SK-N-DZ (cell line): ENCODE measurements around the gene SETMAR. TPM values are rescaled to one million over a fixed set of nuclear protein-coding genes. Genes with fewer than 3 reads are reported as not detected.
A peak's percentile ranks its signal among the peaks of the same experiment; 100 is the strongest.
"Not testable (repeated sequence)": the region's sequence is repeated elsewhere in the genome, so short reads cannot be mapped to it uniquely, and the experiment has no call there.

Source experiments
- DNase-seq: peaks from one replicate; pipeline ENCODE4 v3.0.0-alpha.2; 2015; ENCODE audit warnings: low spot score
- polyA plus RNA-seq, 2 experiments: library from polyadenylated mRNA; depleted of rRNA; stranded (reverse); fragments of >200 nt; gene quantifications; 2 replicates each; pipeline ENCODE4 v1.2.3, GENCODE V29; 2014

The SETMAR gene
- 46.6 and 54.0 TPM in 2 replicates for polyA plus RNA-seq (2014; cell fraction: cytosol; rRNA removed)
- 31.1 and 43.5 TPM in 2 replicates for polyA plus RNA-seq (2014; cell fraction: nucleus; rRNA removed)

DNA sequence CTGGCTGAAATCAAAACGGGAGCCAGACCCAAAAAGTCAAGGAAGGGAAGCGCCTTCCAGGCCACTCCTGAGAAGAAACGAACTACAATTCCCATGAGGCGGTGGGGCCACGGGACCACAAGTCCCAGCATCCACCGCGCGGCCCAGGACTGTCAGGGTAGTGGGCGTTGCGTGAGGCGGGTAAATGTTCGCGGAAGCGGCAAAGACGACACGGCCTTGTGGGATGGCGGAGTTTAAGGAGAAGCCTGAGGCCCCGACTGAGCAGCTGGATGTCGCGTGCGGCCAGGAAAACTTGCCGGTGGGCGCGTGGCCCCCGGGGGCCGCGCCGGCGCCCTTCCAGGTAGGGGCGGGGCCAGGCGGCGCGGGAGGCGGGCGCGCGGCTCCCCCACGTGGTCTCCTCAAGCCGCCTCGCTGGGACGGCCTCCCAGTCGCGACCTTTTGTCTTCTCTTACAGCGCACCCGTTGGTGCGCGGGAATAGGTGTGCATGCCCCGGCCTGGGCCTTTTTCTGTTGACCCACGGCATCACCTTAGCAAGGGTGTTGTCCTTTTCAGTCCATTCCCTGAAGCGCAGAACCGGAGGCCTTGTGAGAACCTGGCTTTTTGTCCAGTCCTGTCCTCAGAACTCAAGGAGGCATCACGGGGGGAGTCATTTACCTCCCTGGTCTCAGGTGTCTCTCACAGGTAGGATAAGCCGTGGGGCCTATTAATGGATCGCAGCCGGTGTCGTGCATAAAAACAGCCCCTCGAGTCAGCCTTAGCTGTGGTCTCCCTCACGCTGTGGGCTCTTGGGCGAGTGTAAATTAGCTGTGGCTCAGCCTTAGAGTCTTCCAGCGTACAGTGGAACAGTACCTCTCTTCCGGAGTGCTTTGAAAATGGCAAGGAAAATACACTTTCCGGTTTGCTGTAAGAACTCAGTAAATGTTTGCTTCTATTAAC is at the start of gene SETMAR:
Gene SETMAR, plus strand, starts transcription at position 183 of the 937 bp plus-strand sequence. Its CDS starts 2 bp downstream, at position 185.
- peak; percentile 96 for DNase-seq

DNA sequence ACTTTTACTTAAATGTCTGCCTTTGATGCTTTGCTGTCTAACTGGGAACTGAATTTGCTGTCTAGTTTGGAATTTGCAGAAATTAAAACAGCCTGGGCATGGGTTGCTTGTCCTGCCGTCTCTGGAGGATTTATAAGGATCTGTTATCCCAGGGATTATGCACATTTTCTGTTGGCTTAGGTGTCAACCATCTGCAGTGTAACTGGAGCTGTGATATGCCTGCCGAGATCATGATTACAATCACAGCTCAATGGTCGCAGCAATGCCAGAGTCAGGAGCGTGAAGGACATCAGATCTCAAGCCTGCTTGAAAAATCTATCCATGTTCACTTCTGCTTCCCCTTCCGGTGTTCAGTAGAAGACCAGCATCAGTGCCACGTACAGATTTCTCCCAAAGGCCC is 41.8 kb upstream of the SETMAR start:
- peak; percentile 22 for DNase-seq

DNA sequence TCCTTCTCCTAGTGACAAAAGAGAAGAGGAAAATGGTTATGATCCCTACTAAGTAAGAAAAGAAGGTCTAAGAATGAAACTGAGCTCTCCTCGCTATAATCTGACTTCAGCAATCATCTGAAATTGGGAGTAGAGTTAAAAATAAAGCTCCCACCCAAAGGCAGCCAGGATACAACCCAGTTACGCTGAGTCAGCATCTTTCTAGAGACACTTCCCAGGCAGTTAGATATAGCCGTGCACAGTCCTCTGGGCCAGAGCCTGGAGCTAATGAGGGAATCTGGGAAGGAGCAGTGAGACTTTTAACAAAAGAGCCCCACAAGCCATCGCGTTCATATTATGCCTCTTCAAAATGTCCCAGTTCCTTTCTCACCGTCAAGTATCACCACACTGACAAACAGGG is 39.1 kb upstream of the SETMAR start:
- DNase-seq = no peak

DNA sequence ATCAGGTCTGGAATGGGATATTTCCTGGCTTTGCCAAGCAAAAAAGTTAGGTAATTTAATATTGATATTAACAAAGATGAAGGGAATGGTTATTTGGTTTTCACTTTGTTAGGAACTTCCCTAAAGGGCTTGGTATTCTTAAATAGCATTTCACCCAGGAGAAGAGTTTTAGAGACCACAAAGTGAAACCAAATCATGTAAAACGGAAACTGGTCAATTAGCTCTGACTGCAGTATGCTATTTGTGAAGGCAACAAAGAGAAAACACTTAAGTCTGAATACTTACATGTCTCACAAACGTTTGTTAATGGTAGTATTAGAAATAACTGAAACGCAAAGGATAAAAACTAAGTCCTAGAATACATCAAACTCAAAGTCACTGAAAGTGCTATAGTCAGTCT is 32.4 kb upstream of the SETMAR start:
- DNase-seq = no peak

DNA sequence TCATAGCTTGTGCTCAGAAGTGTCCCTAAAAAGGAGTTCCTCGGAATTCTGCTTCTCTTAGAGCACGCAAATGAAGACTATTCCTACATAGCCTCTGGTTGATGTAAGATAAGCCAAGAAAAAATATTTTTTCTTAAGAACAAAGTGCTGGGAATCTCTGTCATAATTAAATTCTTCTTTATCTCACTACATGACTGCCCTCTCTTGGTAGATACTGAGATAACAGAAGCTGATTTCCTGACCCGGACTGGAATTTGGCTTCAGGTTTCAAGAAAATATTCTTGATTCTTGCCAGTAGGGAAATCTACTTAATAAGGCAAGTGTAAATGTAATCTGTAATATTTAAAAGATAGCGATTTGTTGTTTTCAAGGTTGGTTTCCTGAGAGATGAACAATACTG is 31.3 kb upstream of the SETMAR start:
- DNase-seq = peak; percentile 65

DNA sequence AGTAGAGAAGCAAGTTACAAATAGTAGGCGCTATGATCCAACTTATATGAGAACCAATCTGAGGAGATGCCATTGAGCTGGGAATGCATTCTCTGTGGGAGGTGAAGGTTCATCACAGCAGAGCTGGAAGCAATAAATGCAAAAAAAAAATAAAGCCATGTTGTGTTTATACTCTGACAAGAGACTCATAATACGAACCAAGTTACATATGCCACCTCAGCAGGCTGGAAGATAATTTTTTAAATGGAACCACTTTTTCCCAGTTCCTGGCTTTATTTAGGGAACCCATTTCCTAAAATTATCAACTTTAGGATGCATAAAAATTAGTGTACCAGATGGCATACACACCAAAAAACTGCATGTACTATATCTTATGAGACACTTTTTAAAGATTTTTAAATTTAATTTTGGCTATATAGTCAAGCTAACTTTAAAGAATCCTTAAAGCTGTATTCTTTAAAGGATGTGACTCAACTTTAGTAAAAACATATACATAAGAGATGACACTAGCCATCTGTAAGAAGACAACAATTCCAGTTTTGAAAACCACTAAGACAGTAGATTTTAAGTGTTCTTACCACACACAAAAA is 23.6 kb upstream of the SETMAR start:
- no peak for DNase-seq

DNA sequence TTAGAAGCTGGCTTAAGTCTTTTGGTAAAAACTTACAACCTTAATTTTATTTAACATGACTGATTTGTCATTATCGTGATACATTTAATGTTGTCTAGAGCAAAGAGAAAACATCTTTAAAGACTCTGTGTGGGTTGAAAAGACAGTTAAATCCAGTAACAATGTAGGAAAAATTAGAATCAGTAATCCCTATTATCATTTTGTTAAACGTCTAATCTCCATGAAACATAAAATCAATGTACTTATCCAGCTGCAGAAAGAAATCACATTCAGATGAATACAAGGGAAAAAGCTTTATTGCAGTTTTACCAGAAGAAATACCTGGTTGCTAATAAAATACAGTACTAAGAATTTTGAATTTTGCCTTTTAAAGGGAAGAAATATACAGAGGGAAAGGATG is 21.2 kb upstream of the SETMAR start:
- DNase-seq = no peak

DNA sequence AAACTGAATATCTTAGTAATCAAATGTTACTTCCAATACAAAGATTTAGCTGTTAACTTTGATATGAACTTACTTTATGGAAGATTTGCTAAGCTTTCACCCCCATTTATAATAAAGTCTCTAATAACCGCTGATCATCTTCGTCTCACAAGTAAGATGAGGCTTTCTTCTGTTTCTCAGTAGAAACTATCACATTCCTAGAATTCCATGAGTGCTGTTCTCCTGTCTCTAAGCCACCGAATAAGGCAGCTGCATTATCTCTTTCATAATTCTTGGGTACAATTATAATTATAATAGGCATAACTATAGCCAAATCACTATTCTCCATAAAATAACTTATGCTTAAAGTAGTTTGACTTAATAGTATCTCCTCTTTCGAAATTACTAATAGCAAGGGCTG is 18.3 kb upstream of the SETMAR start:
- no peak for DNase-seq

DNA sequence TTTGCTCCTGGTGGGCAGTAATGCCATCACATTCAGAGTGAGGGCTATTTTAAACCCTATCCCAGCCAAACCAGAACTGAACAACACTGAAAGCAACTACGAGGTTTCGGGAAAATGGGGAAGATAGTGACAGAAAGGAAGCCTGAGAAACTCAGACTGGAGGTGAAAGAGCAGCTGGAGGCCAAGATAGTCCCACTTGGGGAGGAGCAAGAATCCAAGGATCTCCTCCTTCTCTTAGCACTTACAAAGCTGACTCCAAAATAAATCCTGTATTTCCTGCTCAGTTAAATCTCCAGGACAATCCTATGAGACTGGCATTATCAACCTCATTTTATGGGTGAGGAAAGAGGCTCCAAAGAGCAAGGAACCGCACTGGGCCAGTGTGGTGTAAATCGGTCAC is 14.1 kb upstream of the SETMAR start:
- DNase-seq = no peak

DNA sequence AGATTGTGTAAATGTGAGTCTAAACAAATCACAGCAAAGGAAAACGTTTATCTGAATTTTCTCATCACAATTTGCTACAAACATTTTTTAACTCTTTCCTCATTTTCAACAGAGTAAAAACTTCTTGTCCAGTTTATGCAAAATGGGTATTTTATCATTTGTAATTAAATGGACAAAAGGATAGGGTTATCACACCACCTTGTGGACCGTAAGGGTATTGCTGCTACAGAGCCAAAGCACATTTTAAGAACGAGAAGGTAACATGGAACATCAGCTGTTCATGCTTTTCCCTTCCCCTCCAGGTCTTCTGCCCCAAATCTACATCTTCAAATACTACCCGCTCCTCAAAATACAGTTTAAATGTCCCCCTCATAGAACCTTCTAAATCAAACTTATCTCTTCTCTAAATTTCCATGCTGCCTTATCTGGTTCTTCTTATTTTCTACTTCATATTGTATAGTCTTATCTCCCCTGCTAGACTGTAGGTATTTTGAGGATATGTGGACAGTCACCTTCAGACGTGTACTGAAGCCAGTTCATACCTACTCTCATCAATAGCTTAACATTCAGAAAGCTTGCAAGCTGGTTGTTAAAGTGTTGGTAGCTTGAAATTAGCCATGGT is 12.8 kb upstream of the SETMAR start:
- DNase-seq = peak; percentile 69

DNA sequence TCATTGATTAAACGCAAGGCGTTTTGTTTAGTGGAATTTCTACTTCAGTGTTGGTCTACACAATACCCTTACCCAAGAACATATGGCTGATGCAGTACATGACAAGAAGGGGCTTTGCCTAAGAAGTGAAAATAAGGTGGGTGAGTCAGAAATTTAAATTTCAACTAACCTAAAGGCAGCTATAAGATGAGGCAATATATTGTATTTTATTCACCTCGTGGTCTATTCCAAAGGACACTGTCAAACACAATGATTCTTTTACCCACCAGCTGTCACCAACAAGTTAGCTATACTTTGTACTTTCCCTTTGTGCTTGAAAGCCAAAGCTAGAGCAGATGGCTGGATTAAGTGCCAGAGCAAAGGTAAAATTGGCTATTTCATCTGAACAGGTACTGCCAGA is 10.9 kb upstream of the SETMAR start:
- no peak for DNase-seq

DNA sequence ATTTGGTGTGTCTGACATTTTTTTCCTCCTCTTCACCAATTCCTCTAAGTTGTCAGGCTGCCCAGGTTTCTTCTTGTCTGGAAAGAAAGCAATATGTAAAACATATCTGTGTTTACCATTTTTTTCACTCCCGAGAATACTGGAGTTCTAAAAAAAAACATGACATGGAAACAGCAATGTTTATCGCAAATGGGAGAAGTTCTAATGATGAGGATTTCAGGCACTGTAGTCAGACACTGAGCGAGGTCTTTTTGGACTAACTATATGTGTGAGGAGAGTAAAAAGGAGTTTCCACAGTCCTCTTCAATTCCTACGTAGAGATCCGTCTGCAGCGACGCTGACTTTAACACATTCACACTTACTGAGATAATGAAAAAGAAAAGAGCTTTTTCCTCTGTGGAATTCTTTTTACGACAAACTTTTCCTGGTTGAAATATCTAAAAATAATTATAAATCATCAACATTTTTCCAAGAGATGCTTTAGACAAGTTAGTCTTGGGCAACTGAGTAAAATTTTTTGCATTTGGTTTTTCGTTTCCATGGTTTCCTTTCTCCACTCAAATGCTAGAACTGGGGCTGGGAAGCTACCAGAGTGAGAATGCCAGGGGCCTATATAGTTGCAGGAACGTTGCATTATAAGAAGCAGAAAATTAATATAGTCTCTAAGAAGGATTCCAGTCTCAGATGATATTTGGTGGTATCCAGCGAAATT is 8.4 kb upstream of the SETMAR start:
- no peak for DNase-seq

DNA sequence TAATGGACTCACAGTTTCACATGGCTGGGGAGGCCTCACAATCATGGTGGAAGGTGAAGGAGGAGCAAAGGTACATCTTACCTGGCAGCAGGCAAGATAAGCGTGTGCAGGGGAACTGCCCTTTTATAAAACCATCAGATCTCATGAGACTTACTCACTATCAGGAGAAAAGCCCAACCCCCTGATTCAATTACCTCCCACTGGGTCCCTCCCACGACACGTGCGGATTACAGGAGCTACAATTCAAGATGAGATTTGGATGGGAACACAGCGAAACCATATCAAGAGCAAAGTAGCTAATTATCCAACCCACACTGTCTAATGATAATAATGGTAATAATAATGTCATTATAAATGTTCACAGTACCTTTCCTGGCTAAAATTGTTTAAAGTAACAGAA is 6.7 kb upstream of the SETMAR start:
- DNase-seq = not testable (repeated sequence)

DNA sequence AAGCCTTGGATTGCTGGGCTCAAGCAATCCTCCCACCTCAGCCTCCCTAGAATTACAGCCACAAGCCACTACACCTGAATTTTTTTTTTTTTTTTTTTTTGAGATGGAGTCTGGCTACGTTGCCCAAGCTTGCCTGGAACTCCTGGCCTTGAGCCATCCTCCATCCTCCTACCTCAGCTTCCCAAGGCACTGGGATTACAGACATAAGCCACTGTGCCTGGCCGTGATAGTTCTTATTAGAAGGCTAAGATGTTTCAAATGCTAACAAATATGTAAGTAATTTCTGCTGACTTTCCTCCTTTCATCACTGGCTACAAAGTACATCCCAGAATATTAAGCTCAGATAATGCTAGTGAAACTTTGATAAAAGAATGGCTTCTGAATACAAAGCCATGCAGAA is 5.7 kb upstream of the SETMAR start:
- no peak for DNase-seq

DNA sequence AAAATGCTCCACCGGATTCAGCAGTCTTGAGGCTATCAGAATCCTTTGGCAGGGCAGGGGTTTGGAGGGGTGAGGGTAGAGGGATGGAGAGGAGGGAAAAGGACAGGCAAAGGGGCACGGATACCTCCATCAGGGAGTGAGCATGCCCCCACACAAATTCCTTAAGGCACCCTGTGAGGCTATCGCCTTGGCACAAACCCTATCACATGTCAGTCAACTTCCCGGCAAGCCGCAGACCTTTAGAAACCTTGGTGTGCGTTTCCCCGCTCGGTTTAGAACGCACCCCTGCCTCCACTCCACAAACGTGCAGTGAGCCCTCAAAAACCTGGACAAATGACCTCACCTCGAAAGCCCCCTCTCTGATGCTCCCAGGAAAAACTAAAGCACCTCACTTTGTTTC is 422 bp upstream of the SETMAR start:
- DNase-seq = no peak

DNA sequence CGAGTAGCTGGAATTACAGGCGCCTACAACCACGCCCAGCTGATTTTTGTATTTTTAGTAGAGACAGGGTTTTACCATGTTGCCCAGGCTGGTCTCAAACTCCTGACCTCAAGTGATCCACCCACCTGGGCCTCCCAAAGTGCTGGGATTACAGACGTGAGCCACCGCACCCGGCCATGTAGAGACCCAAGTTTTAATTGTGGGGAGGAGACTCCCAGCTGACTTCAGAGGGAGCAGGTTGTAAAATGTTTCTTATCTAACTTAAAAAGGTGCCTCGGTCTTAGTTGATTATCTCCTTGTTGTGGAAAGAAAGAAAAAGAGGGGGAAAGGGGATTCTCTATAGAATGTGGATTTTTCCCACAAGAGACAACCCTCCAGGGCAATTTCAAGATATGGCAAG is 2.0 kb downstream of the SETMAR start:
- not testable (repeated sequence) for DNase-seq

DNA sequence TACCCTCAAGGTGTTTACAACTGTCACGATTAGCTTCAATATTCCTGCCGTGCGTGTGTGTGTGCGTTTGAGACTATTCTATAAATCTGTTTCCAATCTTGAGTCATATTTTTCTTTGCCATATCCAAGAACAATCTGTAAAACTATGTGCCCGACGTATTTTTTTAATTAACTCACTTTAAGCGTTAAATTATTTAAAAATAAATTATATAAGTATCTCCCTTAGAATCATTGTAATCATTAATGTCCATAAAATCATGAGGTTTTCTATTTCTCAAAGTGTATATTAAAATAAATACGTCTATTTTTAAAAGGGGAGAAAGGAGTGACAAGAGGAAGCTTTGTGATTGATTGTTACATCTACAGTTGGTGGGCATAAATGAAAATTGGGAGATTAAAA is 2.9 kb downstream of the SETMAR start:
- no peak for DNase-seq

DNA sequence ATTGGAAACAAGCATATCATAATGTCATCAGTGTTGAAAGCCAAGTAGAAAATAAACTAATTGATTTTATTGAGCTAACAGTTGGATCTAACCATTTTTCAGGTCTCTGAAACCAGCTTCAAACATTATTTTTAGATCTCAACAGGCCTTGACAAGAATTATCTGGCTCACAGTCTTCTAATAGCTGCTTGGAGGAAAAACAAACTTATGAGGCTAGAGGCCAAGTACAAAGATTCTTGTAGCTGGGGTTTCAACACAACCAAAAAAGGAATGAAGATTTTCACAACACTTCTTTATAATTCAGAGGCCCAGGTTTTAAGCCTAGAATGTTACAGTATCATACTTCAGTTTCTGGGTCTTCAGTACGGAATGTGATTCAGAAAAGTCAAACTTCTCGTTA is 3.7 kb downstream of the SETMAR start:
- DNase-seq = no peak

DNA sequence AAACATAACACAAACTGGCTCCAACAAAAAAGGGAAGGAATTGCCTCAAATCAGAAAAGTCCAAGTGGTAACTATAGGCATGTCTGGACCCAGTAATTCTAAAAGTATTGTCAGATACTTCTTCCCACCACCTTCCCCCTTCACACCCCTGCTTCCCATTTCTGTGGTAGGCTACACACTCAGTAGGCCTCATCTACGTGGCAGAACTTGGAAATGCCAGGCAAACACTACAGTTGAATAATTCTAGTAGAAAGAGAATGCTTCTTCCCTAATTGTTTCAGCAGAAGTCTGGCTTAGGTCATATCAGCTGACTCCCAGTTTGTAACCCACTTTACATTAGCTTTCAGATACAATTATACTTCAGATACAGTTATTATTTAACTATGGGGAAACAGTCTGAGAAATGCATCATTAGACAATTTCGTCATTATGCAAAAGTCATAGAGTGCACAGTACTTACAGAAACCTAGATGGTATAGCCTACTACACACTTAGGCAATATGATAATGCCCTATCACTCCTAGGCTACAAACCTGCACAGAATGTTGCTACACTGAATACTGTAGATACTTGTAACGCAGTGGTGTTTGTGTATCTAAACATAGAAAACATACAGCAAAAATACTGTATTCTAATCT is 6.4 kb downstream of the SETMAR start:
- DNase-seq = no peak

DNA sequence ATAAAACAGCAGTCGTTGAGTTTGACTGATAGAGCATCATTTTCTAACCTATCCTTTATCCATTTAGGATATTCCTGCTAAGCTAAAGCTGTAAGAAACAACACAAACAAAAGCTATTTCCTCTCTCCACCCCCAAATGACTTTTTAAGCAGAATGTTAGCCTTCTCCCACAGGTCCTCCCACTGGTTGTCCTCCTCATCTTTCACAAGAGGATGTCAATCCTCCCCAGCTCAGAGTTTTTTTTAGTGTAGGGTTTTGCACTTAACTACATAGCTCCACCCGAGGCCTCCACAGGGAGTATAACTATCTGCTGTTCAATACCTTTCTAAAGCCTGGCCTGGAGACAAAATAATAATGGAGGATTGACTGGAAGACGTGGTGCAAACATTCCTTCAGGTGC is 7.8 kb downstream of the SETMAR start:
- DNase-seq = no peak

DNA sequence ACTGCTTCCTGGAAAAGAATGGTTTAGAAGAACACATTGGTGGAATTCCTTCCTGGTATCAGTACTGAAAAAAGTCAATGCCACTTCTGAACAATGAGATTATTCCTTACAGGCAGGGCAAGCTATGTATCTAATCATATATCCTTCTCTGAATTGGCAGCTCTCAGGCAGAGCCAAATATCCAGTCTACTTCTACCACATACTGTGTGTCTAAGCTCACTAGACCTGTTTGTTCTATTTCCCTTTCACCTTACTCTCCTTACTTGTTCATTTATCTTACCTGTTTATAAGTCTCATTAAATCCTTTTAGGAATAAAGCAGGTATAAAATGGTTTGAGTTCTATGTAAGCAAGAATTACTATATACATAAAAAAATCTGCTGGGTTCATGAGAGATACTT is 8.3 kb downstream of the SETMAR start:
- no peak for DNase-seq
